ENCODE measurements around the gene PIGL. TPM values are rescaled to one million over a fixed set of nuclear protein-coding genes. Genes with fewer than 3 reads are reported as not detected.

The PIGL gene
- total RNA-seq, 1 donor from 2014 or later, result 29.7 TPM

GRCh38 chr17:16343569-16343968 is 126.6 kb downstream of the PIGL start:
- DNase-seq (ENCODE audit: extremely low spot score, unreplicated experiment), result no peak
- no peaks in the 10 kb centered on the region for H3K4me1 Mint-ChIP-seq (ENCODE audit: unreplicated experiment)
- H3K9me3 Mint-ChIP-seq, result no peaks in the 10 kb centered on the region
- H3K36me3 Mint-ChIP-seq, result peaks cover 18% of the 10 kb centered on the region
- H3K27ac Mint-ChIP-seq, result no peak overlapping the region
- no peak for TF ChIP-seq CTCF (conservative IDR thresholded peaks at IDR 0.05)
- no peaks in the 10 kb centered on the region for H3K27me3 Mint-ChIP-seq
- no peak overlapping the region for H3K4me3 Mint-ChIP-seq

DNA sequence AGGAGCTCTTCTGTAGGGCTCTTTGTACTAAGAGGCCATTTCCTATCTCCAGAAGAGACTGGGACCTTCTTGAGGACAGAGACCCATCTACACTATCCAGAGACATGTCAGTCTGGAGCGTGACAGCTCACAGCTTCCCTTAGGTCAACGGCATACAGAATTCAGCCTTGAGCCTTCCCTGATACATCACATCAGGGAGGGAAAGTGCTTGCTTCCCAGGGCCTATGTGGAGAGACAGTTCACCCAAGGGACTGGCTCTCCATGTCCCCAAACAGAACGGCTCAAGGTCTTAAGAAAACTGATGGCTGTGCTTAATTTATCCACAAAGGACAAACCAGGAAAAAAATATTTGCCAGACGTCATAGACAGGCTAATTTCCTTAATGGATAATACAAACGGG is 128.6 kb downstream of the PIGL start:
- no peak overlapping the region for H3K27ac Mint-ChIP-seq
- H3K4me3 Mint-ChIP-seq, result no peak overlapping the region
- no peak for DNase-seq (ENCODE audit: extremely low spot score, unreplicated experiment)
- no peaks in the 10 kb centered on the region for H3K27me3 Mint-ChIP-seq
- H3K9me3 Mint-ChIP-seq, result no peaks in the 10 kb centered on the region
- H3K36me3 Mint-ChIP-seq, result peaks cover 27% of the 10 kb centered on the region
- no peaks in the 10 kb centered on the region for H3K4me1 Mint-ChIP-seq (ENCODE audit: unreplicated experiment)
- TF ChIP-seq CTCF (conservative IDR thresholded peaks at IDR 0.05), result no peak

- TF ChIP-seq CTCF (conservative IDR thresholded peaks at IDR 0.05), result no peak
- no peak overlapping the region for H3K4me3 Mint-ChIP-seq
- no peaks in the 10 kb centered on the region for H3K27me3 Mint-ChIP-seq
- H3K27ac Mint-ChIP-seq, result no peak overlapping the region
- peaks cover 2% of the 10 kb centered on the region for H3K4me1 Mint-ChIP-seq (ENCODE audit: unreplicated experiment)
- no peaks in the 10 kb centered on the region for H3K9me3 Mint-ChIP-seq
- H3K36me3 Mint-ChIP-seq, result peaks cover 27% of the 10 kb centered on the region
- DNase-seq (ENCODE audit: extremely low spot score, unreplicated experiment), result no peak
These were observed 129.8 kb downstream of the PIGL start for GRCh38 chr17:16346721-16347271.

DNA sequence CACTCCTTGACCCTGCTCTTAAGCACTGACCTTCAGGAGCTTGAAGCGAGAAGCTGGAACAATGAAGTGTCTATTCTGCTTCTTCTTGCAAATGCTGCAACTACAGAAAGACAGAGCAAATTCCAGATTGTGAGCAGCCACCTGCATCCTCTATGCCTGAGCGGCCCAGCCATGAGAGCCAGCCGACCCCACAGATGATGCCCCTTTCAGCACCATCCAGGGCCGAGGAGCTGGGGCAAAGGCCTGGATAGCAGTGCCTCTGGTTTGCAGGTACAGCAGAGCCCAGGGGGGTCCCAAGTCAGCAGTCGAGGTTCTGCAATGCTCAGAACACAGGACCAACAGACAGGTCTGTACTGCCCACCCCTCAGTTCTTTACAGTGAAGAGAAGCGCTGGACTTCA is 131.6 kb downstream of the PIGL start:
- Mint-ChIP-seq H3K9me3 (no peaks in the 10 kb centered on the region), H3K27ac (no peak overlapping the region), H3K4me3 (no peak overlapping the region), H3K27me3 (peaks cover 4% of the 10 kb centered on the region), H3K4me1 (ENCODE audit: unreplicated experiment) (peaks cover 7% of the 10 kb centered on the region), H3K36me3 (peaks cover 19% of the 10 kb centered on the region)
- no peak for DNase-seq (ENCODE audit: extremely low spot score, unreplicated experiment)
- TF ChIP-seq CTCF (conservative IDR thresholded peaks at IDR 0.05), result no peak

DNA sequence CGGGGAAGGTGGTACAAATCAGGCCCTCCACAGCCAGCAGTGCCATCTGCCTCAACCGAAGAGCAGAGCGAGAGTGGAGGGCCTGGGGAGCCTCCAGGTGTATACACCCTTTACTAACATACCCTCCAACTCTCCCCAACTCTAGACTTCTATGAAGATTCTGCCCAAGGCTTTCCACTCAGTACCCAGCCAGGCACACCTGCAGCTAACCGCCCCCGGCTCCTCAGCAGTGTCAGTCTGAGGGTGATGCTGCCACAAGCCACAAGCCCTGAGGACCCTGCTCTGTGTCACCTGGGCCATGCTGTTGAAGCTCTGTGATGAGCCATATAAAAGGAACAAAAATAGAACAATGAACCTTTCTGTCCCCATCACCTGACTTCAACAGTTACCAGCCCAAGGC is 132.4 kb downstream of the PIGL start:
- Mint-ChIP-seq H3K27me3 (peaks cover 4% of the 10 kb centered on the region), H3K36me3 (peaks cover 19% of the 10 kb centered on the region), H3K9me3 (no peaks in the 10 kb centered on the region), H3K4me1 (ENCODE audit: unreplicated experiment) (peaks cover 11% of the 10 kb centered on the region), H3K27ac (no peak overlapping the region), H3K4me3 (no peak overlapping the region)
- TF ChIP-seq CTCF (conservative IDR thresholded peaks at IDR 0.05), result no peak
- DNase-seq (ENCODE audit: extremely low spot score, unreplicated experiment), result no peak

GRCh38 chr17:16351831-16352230 is 134.8 kb downstream of the PIGL start:
- TF ChIP-seq CTCF (conservative IDR thresholded peaks at IDR 0.05), result peak; percentile 15
- peak overlapping the region; percentile 94 for H3K27ac Mint-ChIP-seq
- peak overlapping the region; percentile 96 for H3K4me3 Mint-ChIP-seq
- H3K4me1 Mint-ChIP-seq (ENCODE audit: unreplicated experiment), result peaks cover 11% of the 10 kb centered on the region
- no peak for DNase-seq (ENCODE audit: extremely low spot score, unreplicated experiment)
- peaks cover 4% of the 10 kb centered on the region for H3K27me3 Mint-ChIP-seq
- H3K9me3 Mint-ChIP-seq, result no peaks in the 10 kb centered on the region
- peaks cover 14% of the 10 kb centered on the region for H3K36me3 Mint-ChIP-seq

Measured in type B pancreatic cell (in vitro differentiated cells).